Activated naive CD4-positive, alpha-beta T cell treated with anti-CD3 and anti-CD28 coated beads, Interleukin-2, amount 50 U/mL, for 72 hours (primary cell): ENCODE measurements around the gene CGN. TPM values are rescaled to one million over a fixed set of nuclear protein-coding genes. Genes with fewer than 3 reads are reported as not detected.

Experiments used
- ATAC-seq, 2 donors: fragments of 150-1000 bp; cut with Tn5 transposase; 2 replicates each; pipeline ENCODE4 v1.10.0; 2021; ENCODE audit warnings: mild to moderate bottlenecking in 2 of 2, moderate library complexity in 2 of 2
- DNase-seq, 2 donors: peaks; one replicate each; pipeline ENCODE4 v3.0.0; 2021 to 2022; ENCODE audit warnings: low spot score in 2 of 2
- H3K27ac Mint-ChIP-seq, 2 donors: one replicate each; pipeline ENCODE4 v1.8.0; 2022; ENCODE audit warnings: mild to moderate bottlenecking in 2 of 2, mixed read lengths in 2 of 2
- H3K36me3 Mint-ChIP-seq, 2 donors: one replicate each; pipeline ENCODE4 v1.8.0; 2022; ENCODE audit warnings: mixed read lengths in 2 of 2
- H3K9me3 Mint-ChIP-seq, 2 donors: one replicate each; pipeline ENCODE4 v1.8.0; 2022; ENCODE audit warnings: mixed read lengths in 2 of 2
- total RNA-seq, 2 donors: library from RNA; stranded (reverse); gene quantifications; one replicate each; pipeline ENCODE4 v1.2.3, GENCODE V29; 2022

Gene CGN
- total RNA-seq, 2 donors from 2014 or later: 2.6 to 3.2 TPM

GRCh38 chr1:151534662-151535278 is 23.6 kb downstream of the CGN start:
- ATAC-seq (peak; percentile 63 to 82), DNase-seq (peak; percentile 68 to 88)
- Mint-ChIP-seq H3K36me3 (no peaks in the 10 kb centered on the region), H3K27ac (no peak overlapping the region), H3K9me3 (no peaks in the 10 kb centered on the region)

- Mint-ChIP-seq H3K36me3 (peaks cover 0 to 3% of the 10 kb centered on the region in 2 donors), H3K9me3 (no peaks in the 10 kb centered on the region), H3K27ac (no peak overlapping the region)
- DNase-seq (no peak), ATAC-seq (no peak)
These were observed 24.4 kb downstream of the CGN start for GRCh38 chr1:151535326-151536271.

- no peak overlapping the region for H3K27ac Mint-ChIP-seq
- peaks cover 0 to 4% of the 10 kb centered on the region in 2 donors for H3K36me3 Mint-ChIP-seq
- DNase-seq (no peak), ATAC-seq (no peak)
- no peaks in the 10 kb centered on the region for H3K9me3 Mint-ChIP-seq
These were observed 25.3 kb downstream of the CGN start for GRCh38 chr1:151536499-151536898.

GRCh38 chr1:151537112-151537511 is 25.9 kb downstream of the CGN start:
- no peak overlapping the region for H3K27ac Mint-ChIP-seq
- no peaks in the 10 kb centered on the region for H3K9me3 Mint-ChIP-seq
- H3K36me3 Mint-ChIP-seq: peaks cover 0 to 4% of the 10 kb centered on the region in 2 donors
- ATAC-seq (no peak), DNase-seq (no peak)

- DNase-seq (peak; percentile 44 to 74), ATAC-seq (peak; percentile 49 to 73)
- H3K36me3 Mint-ChIP-seq: peaks cover 0 to 4% of the 10 kb centered on the region in 2 donors
- H3K27ac Mint-ChIP-seq: peak overlapping the region in 1 of 2 donors; percentile 81
- no peaks in the 10 kb centered on the region for H3K9me3 Mint-ChIP-seq
These were observed 28.3 kb downstream of the CGN start for GRCh38 chr1:151539321-151540020.

GRCh38 chr1:151540021-151540981 is 29.1 kb downstream of the CGN start, which contains the start of gene TUFT1:
Gene TUFT1, plus strand, starts transcription at chr1:151540309. Its CDS starts 58 bp downstream, at chr1:151540367.
- peak; percentile 89 to 96 for DNase-seq
- Mint-ChIP-seq H3K9me3 (no peaks in the 10 kb centered on the region), H3K36me3 (peaks cover 0 to 4% of the 10 kb centered on the region in 2 donors), H3K27ac (peak within 1 kb of the TSS; percentile 81)
- peak; percentile 91 to 98 for ATAC-seq

GRCh38 chr1:151540982-151541377 is 29.8 kb downstream of the CGN start:
- Mint-ChIP-seq H3K36me3 (peaks cover 0 to 4% of the 10 kb centered on the region in 2 donors), H3K9me3 (no peaks in the 10 kb centered on the region), H3K27ac (peak overlapping the region in 1 of 2 donors; percentile 81)
- ATAC-seq (no peak), DNase-seq (no peak)

GRCh38 chr1:151541752-151542151 is 30.6 kb downstream of the CGN start:
- no peaks in the 10 kb centered on the region for H3K9me3 Mint-ChIP-seq
- DNase-seq (no peak), ATAC-seq (no peak)
- no peak overlapping the region for H3K27ac Mint-ChIP-seq
- peaks cover 0 to 4% of the 10 kb centered on the region in 2 donors for H3K36me3 Mint-ChIP-seq

GRCh38 chr1:151542710-151543129 is 31.5 kb downstream of the CGN start:
- DNase-seq (no peak), ATAC-seq (no peak)
- peaks cover 0 to 4% of the 10 kb centered on the region in 2 donors for H3K36me3 Mint-ChIP-seq
- no peaks in the 10 kb centered on the region for H3K9me3 Mint-ChIP-seq
- no peak overlapping the region for H3K27ac Mint-ChIP-seq

GRCh38 chr1:151545542-151545941 is 34.4 kb downstream of the CGN start:
- ATAC-seq (peak in 1 of 2 donors; percentile 39), DNase-seq (no peak)
- H3K36me3 Mint-ChIP-seq: peaks cover 0 to 2% of the 10 kb centered on the region in 2 donors
- no peak overlapping the region for H3K27ac Mint-ChIP-seq
- H3K9me3 Mint-ChIP-seq: no peaks in the 10 kb centered on the region

GRCh38 chr1:151546011-151546925 is 35.1 kb downstream of the CGN start:
- Mint-ChIP-seq H3K27ac (no peak overlapping the region), H3K36me3 (no peaks in the 10 kb centered on the region), H3K9me3 (no peaks in the 10 kb centered on the region)
- DNase-seq (no peak), ATAC-seq (no peak)

GRCh38 chr1:151547119-151547899 is 36.1 kb downstream of the CGN start:
- Mint-ChIP-seq H3K27ac (peak overlapping the region in 1 of 2 donors; percentile 38), H3K9me3 (no peaks in the 10 kb centered on the region), H3K36me3 (no peaks in the 10 kb centered on the region)
- DNase-seq: no peak
- ATAC-seq: peak; percentile 18 to 20

- Mint-ChIP-seq H3K36me3 (no peaks in the 10 kb centered on the region), H3K27ac (no peak overlapping the region)
These were observed 36.7 kb downstream of the CGN start for GRCh38 chr1:151547900-151548230.

GRCh38 chr1:151549199-151549598 is 38.0 kb downstream of the CGN start:
- Mint-ChIP-seq H3K27ac (no peak overlapping the region), H3K9me3 (no peaks in the 10 kb centered on the region), H3K36me3 (no peaks in the 10 kb centered on the region)
- ATAC-seq (no peak), DNase-seq (no peak)

More at GRCh38 chr1:151547900-151548230, 36.7 kb downstream of the CGN start:
- no peaks in the 10 kb centered on the region for H3K9me3 Mint-ChIP-seq
- DNase-seq (no peak), ATAC-seq (no peak)
